HepG2 (cell line): ENCODE data around the gene ALG8.

Experiments
- ATF1 ChIP-seq: IDR thresholded peaks from 2 replicates; pipeline ENCODE4 v1.6.1; 2016; ENCODE audit warnings: mild to moderate bottlenecking, control low read depth
- CTCF ChIP-seq: sonication (generic); formaldehyde crosslinking; IDR thresholded peaks from 2 replicates; pipeline ENCODE4 v1.5.0; 2020; ENCODE audit warnings: mild to moderate bottlenecking, missing genetic modification reagents, moderate library complexity
- ESRRA ChIP-seq: sonication (generic); formaldehyde crosslinking; IDR thresholded peaks from 2 replicates; pipeline ENCODE4 v1.5.1; 2020; ENCODE audit warnings: mild to moderate bottlenecking, low read depth, missing genetic modification reagents
- FOSL1 ChIP-seq: sonication (generic); formaldehyde crosslinking; IDR thresholded peaks from 2 replicates; pipeline ENCODE4 v1.9.0; 2021; ENCODE audit warnings: missing genetic modification reagents, borderline replicate concordance
- HDAC6 ChIP-seq: fragments of 200-600 bp; sonication (generic); IDR thresholded peaks from 2 replicates; pipeline ENCODE4 v1.7.0; 2017; ENCODE audit warnings: mild to moderate bottlenecking, antibody characterized with exemption, low read length, low read depth
- RBFOX2 ChIP-seq: fragments of 200-400 bp; formaldehyde crosslinking; IDR thresholded peaks from 2 replicates; pipeline ENCODE4 v1.6.1; 2017; ENCODE audit warnings: low read depth, mild to moderate bottlenecking, low read length
- SMC3 ChIP-seq: IDR thresholded peaks from 2 replicates; pipeline ENCODE4 v1.6.1; 2011; ENCODE audit warnings: low read length, improper control_type of control experiment
- SSRP1 ChIP-seq: IDR thresholded peaks from 2 replicates; pipeline ENCODE4 v1.6.1; 2016; ENCODE audit warnings: control low read depth
- TBL1XR1 ChIP-seq: fragments of 150-350 bp; IDR thresholded peaks from 2 replicates; pipeline ENCODE4 v1.6.1; 2014; ENCODE audit warnings: borderline replicate concordance, low read length; ENCODE audit not compliant: partially characterized antibody
- ZBTB25 ChIP-seq: IDR thresholded peaks from 2 replicates; pipeline ENCODE4 v1.6.1; 2018; ENCODE audit warnings: missing genetic modification reagents
- ZNF138 ChIP-seq: sonication (generic); formaldehyde crosslinking; IDR thresholded peaks from 2 replicates; pipeline ENCODE4 v1.5.0; 2020; ENCODE audit warnings: mild to moderate bottlenecking, low read depth, missing genetic modification reagents
- ZNF281 ChIP-seq: sonication (generic); formaldehyde crosslinking; IDR thresholded peaks from 2 replicates; pipeline ENCODE4 v1.4.0; 2020; ENCODE audit warnings: missing genetic modification reagents, borderline replicate concordance
- ZNF33B ChIP-seq: sonication (generic); formaldehyde crosslinking; IDR thresholded peaks from 2 replicates; pipeline ENCODE4 v1.5.1; 2020; ENCODE audit warnings: mild to moderate bottlenecking, missing genetic modification reagents
- ZNF792 ChIP-seq: IDR thresholded peaks from 2 replicates; pipeline ENCODE4 v1.6.1; 2016

GRCh38 chr11:78177216-78177615, 37.8 kb upstream of the ALG8 start:
- TF ChIP-seq FOSL1 (CRISPR knock-in tag) (no peak), ZNF792 (CRISPR knock-in tag) (no peak), HDAC6 (no peak), CTCF (CRISPR knock-in tag) (no peak), ZNF33B (no peak), ESRRA (CRISPR knock-in tag) (no peak), RBFOX2 (no peak), TBL1XR1 (no peak), ZNF138 (CRISPR knock-in tag) (no peak), SMC3 (no peak), ZBTB25 (no peak), ZNF281 (no peak), SSRP1 (CRISPR knock-in tag) (no peak), ATF1 (no peak)
